Lower lobe of right lung (tissue), 2 donors: ENCODE data around the gene GLRA3. TPM values are rescaled to one million over a fixed set of nuclear protein-coding genes. Genes with fewer than 3 reads are reported as not detected.
"Not testable (repeated sequence)": the region's sequence is repeated elsewhere in the genome, so short reads cannot be mapped to it uniquely, and the experiment has no call there.

Experiments used
- ATAC-seq, 2 donors: fragments of 200-7000 bp; cut with Tn5 transposase; one replicate each; pipeline ENCODE4 v1.9.1; 2020 to 2022; ENCODE audit warnings: mild to moderate bottlenecking in 2 of 2, moderate library complexity in 2 of 2
- DNase-seq: peaks from one replicate; pipeline ENCODE4 v3.0.0-alpha.2; 2020
- H3K27ac ChIP-seq: fragments of 200-600 bp; one replicate; pipeline ENCODE4 v1.8.0; 2022
- H3K27me3 ChIP-seq: fragments of 200-600 bp; one replicate; pipeline ENCODE4 v1.8.0; 2022; ENCODE audit warnings: low read depth
- H3K36me3 ChIP-seq: fragments of 200-600 bp; one replicate; pipeline ENCODE4 v1.8.0; 2022; ENCODE audit warnings: mild to moderate bottlenecking
- H3K4me1 ChIP-seq: fragments of 200-600 bp; one replicate; pipeline ENCODE4 v1.8.0; 2022
- H3K4me3 ChIP-seq: fragments of 200-600 bp; one replicate; pipeline ENCODE4 v1.8.0; 2022; ENCODE audit warnings: mild to moderate bottlenecking
- H3K9me3 ChIP-seq: fragments of 200-600 bp; one replicate; pipeline ENCODE4 v1.8.0; 2022
- intact Hi-C: fragments of 100-400 bp; cut with DNase I; formaldehyde crosslinking; loops from one replicate; pipeline ENCODE4 v1.11.0; 2022
- total RNA-seq: library from RNA; stranded (reverse); fragmentation: NEBNext Ultra II Directional; extraction: Animal tissue kit (Norgen Biotek cat#: 25700); gene quantifications from one replicate; pipeline ENCODE4 v1.2.1, GENCODE V29; 2021
- TF ChIP-seq, protein P1 (sequence below): fragments of 200-600 bp; IDR thresholded peaks from one replicate; pipeline ENCODE4 v1.8.0; 2022; ENCODE audit warnings: antibody characterized with exemption, mild to moderate bottlenecking
- donor health status: DM: no; HTN: yes; CAD: no; lungs with severe emphysema.

The GLRA3 gene
- total RNA-seq, 1 donor from 2014 or later, result not detected

DNA sequence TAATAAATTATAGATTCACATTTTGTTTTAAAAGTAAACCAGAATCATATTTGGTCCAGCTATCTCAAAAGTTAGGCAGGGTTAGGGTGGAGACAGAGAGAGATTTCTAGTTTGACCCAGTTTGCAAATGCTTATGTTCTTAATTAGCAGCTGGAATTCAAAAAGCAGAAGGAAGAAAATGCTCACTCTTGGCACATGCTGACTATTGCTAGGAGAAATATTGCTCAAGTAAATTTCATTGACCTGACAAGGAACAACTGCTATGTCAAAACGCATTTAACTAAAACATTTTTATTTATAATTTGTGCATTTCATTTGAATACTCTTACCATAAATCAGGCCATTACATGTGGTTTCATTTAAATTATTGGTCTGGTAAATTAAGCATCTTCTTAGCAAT, 131.8 kb downstream of the GLRA3 start:
- Histone ChIP-seq H3K9me3 (no peaks in the 10 kb centered on the region), H3K36me3 (no peaks in the 10 kb centered on the region), H3K4me1 (no peaks in the 10 kb centered on the region), H3K27ac (no peak overlapping the region), H3K27me3 (no peaks in the 10 kb centered on the region), H3K4me3 (no peak overlapping the region)
- intact Hi-C loops, result no loop called here
- no peak for DNase-seq
- ATAC-seq, result no peak
- TF ChIP-seq, protein P1, sequence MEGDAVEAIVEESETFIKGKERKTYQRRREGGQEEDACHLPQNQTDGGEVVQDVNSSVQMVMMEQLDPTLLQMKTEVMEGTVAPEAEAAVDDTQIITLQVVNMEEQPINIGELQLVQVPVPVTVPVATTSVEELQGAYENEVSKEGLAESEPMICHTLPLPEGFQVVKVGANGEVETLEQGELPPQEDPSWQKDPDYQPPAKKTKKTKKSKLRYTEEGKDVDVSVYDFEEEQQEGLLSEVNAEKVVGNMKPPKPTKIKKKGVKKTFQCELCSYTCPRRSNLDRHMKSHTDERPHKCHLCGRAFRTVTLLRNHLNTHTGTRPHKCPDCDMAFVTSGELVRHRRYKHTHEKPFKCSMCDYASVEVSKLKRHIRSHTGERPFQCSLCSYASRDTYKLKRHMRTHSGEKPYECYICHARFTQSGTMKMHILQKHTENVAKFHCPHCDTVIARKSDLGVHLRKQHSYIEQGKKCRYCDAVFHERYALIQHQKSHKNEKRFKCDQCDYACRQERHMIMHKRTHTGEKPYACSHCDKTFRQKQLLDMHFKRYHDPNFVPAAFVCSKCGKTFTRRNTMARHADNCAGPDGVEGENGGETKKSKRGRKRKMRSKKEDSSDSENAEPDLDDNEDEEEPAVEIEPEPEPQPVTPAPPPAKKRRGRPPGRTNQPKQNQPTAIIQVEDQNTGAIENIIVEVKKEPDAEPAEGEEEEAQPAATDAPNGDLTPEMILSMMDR, result no peak

DNA sequence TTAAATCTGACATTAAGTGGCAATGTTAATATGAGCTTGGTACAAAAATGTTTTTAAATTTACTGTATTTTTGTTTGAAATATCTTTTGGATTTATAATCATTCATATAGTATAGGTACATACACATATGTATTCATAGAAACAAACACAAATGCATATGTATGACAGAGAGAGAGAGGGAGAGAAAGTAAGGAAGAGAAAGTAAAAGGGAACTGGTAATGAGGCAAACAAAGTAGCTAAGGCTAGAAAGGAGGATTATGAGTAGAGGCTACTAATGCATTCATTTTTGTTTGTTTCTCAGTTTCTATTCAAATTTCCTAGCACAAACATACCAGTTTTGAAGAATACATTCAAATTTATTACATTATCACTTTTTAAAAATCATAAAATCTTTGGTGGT, 132.4 kb downstream of the GLRA3 start:
- H3K4me3 ChIP-seq, result no peak overlapping the region
- DNase-seq (no peak), ATAC-seq (no peak)
- H3K4me1 ChIP-seq, result no peaks in the 10 kb centered on the region
- H3K9me3 ChIP-seq, result no peaks in the 10 kb centered on the region
- no peak overlapping the region for H3K27ac ChIP-seq
- TF ChIP-seq, protein P1, result no peak
- no peaks in the 10 kb centered on the region for H3K36me3 ChIP-seq
- intact Hi-C loops, result no loop called here
- H3K27me3 ChIP-seq, result no peaks in the 10 kb centered on the region

GRCh38 chr4:174691876-174692275, 137.2 kb downstream of the GLRA3 start:
- H3K4me3 ChIP-seq, H3K4me1 ChIP-seq, H3K27me3 ChIP-seq, H3K27ac ChIP-seq, H3K36me3 ChIP-seq, intact Hi-C loops, ATAC-seq, DNase-seq: not testable (repeated sequence)
- H3K9me3 ChIP-seq, result peaks cover 15% of the 10 kb centered on the region

- Histone ChIP-seq H3K4me3 (no peak overlapping the region), H3K27ac (no peak overlapping the region), H3K27me3 (no peaks in the 10 kb centered on the region), H3K9me3 (peaks cover 15% of the 10 kb centered on the region), H3K36me3 (no peaks in the 10 kb centered on the region), H3K4me1 (no peaks in the 10 kb centered on the region)
- intact Hi-C loops, result no loop called here
- no peak for DNase-seq
- ATAC-seq, result no peak
- TF ChIP-seq, protein P1, result no peak
Measured at GRCh38 chr4:174690665-174691064, 138.4 kb downstream of the GLRA3 start.

- Histone ChIP-seq H3K36me3 (no peaks in the 10 kb centered on the region), H3K4me3 (no peak overlapping the region), H3K4me1 (no peaks in the 10 kb centered on the region), H3K27me3 (no peaks in the 10 kb centered on the region), H3K9me3 (peaks cover 15% of the 10 kb centered on the region), H3K27ac (no peak overlapping the region)
- ATAC-seq, result no peak
- DNase-seq, result no peak
- TF ChIP-seq, protein P1, result no peak
- intact Hi-C loops, result no loop called here
Measured at GRCh38 chr4:174689618-174690017, 139.4 kb downstream of the GLRA3 start.

GRCh38 chr4:174686826-174687225, 142.2 kb downstream of the GLRA3 start:
- TF ChIP-seq, protein P1, result no peak
- H3K36me3 ChIP-seq, result no peaks in the 10 kb centered on the region
- intact Hi-C loops, result no loop called here
- no peaks in the 10 kb centered on the region for H3K27me3 ChIP-seq
- peaks cover 15% of the 10 kb centered on the region for H3K9me3 ChIP-seq
- H3K27ac ChIP-seq, result no peak overlapping the region
- H3K4me1 ChIP-seq, result no peaks in the 10 kb centered on the region
- H3K4me3 ChIP-seq, result no peak overlapping the region
- no peak for ATAC-seq
- no peak for DNase-seq
